ENCODE results near the gene SARS1. TPM values are rescaled to one million over a fixed set of nuclear protein-coding genes. Genes with fewer than 3 reads are reported as not detected.

Gene SARS1
- total RNA-seq, 2 experiments from 2014 or later, result 193 to 195 TPM

- DNase-seq, result no peak
- POLR2A ChIA-PET, result no interaction called here
- no peaks in the 10 kb centered on the region for H3K36me3 Mint-ChIP-seq (ENCODE audit: low read depth)
- no peaks in the 10 kb centered on the region for H3K4me1 Mint-ChIP-seq
- H3K4me3 Mint-ChIP-seq, result no peak overlapping the region
- CTCF ChIA-PET, result no interaction called here
- no peaks in the 10 kb centered on the region for H3K27me3 Mint-ChIP-seq
- no peak overlapping the region for H3K27ac Mint-ChIP-seq
- no peaks in the 10 kb centered on the region for H3K9me3 Mint-ChIP-seq
Measured at GRCh38 chr1:109185357-109185756, 28.4 kb upstream of the SARS1 start.

- CTCF ChIA-PET, result no interaction called here
- no peaks in the 10 kb centered on the region for H3K9me3 Mint-ChIP-seq
- H3K27me3 Mint-ChIP-seq, result no peaks in the 10 kb centered on the region
- no peak for DNase-seq
- POLR2A ChIA-PET, result no interaction called here
- H3K36me3 Mint-ChIP-seq (ENCODE audit: low read depth), result no peaks in the 10 kb centered on the region
- no peak overlapping the region for H3K4me3 Mint-ChIP-seq
- no peaks in the 10 kb centered on the region for H3K4me1 Mint-ChIP-seq
- H3K27ac Mint-ChIP-seq, result no peak overlapping the region
Measured at GRCh38 chr1:109185990-109186732, 27.6 kb upstream of the SARS1 start.

GRCh38 chr1:109186733-109187086 is 27.0 kb upstream of the SARS1 start:
- Mint-ChIP-seq H3K4me3 (no peak overlapping the region), H3K36me3 (ENCODE audit: low read depth) (no peaks in the 10 kb centered on the region), H3K27ac (no peak overlapping the region), H3K4me1 (no peaks in the 10 kb centered on the region), H3K27me3 (no peaks in the 10 kb centered on the region), H3K9me3 (no peaks in the 10 kb centered on the region)
- no peak for DNase-seq
- CTCF ChIA-PET, result no interaction called here
- POLR2A ChIA-PET, result no interaction called here

- Mint-ChIP-seq H3K9me3 (no peaks in the 10 kb centered on the region), H3K27me3 (no peaks in the 10 kb centered on the region), H3K4me1 (no peaks in the 10 kb centered on the region), H3K4me3 (no peak overlapping the region), H3K36me3 (ENCODE audit: low read depth) (no peaks in the 10 kb centered on the region), H3K27ac (no peak overlapping the region)
- no peak for DNase-seq
- ChIA-PET CTCF (interaction anchor here (0.5 kb wide), 1 partner anchor 342 kb away, joined by 3 read pairs; no protein-coding TSS in a partner anchor), POLR2A (no interaction called here)
Measured at GRCh38 chr1:109187127-109187526, 26.6 kb upstream of the SARS1 start.

GRCh38 chr1:109188200-109188599 is 25.5 kb upstream of the SARS1 start:
- H3K27ac Mint-ChIP-seq, result no peak overlapping the region
- ChIA-PET POLR2A (no interaction called here), CTCF (no interaction called here)
- H3K36me3 Mint-ChIP-seq (ENCODE audit: low read depth), result no peaks in the 10 kb centered on the region
- no peaks in the 10 kb centered on the region for H3K27me3 Mint-ChIP-seq
- no peak for DNase-seq
- H3K4me1 Mint-ChIP-seq, result no peaks in the 10 kb centered on the region
- no peaks in the 10 kb centered on the region for H3K9me3 Mint-ChIP-seq
- H3K4me3 Mint-ChIP-seq, result no peak overlapping the region

- H3K4me3 Mint-ChIP-seq, result no peak overlapping the region
- CTCF ChIA-PET, result no interaction called here
- POLR2A ChIA-PET, result no interaction called here
- H3K27ac Mint-ChIP-seq, result no peak overlapping the region
- no peaks in the 10 kb centered on the region for H3K36me3 Mint-ChIP-seq (ENCODE audit: low read depth)
- no peaks in the 10 kb centered on the region for H3K9me3 Mint-ChIP-seq
- no peak for DNase-seq
- H3K27me3 Mint-ChIP-seq, result no peaks in the 10 kb centered on the region
- peaks cover 4% of the 10 kb centered on the region for H3K4me1 Mint-ChIP-seq
Measured at GRCh38 chr1:109188781-109189180, 24.9 kb upstream of the SARS1 start.

DNA sequence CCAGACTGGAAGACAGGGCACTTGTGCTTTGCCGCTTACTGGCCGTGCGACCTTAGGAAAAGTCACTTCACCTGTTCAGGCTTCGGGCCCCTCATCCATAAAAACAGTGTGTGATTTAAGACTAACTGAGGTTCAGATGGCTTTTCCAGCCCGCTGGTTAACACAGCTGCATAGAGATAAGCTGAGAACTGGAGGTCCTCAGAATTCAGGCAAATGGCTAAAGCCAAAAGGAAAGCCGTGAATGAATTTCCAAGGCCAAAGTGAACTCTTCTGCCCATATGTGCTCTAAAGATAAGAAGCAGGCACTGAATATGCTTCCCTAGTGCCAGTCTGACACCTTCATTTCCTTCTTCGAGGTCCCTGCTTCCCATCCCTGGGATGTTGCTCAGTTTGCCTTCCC is 23.5 kb upstream of the SARS1 start:
- Mint-ChIP-seq H3K27me3 (no peaks in the 10 kb centered on the region), H3K4me1 (peaks cover 4% of the 10 kb centered on the region)
- CTCF ChIA-PET, result no interaction called here

GRCh38 chr1:109191377-109191776 is 22.3 kb upstream of the SARS1 start:
- ChIA-PET CTCF (interaction anchor here (1.0 to 1.7 kb wide), 3 partner anchors 16 to 78 kb away, joined by 3 to 4 read pairs (median 3); a partner anchor contains a TSS), POLR2A (no interaction called here)
- H3K9me3 Mint-ChIP-seq, result no peaks in the 10 kb centered on the region

More for the DNA sequence above, 23.5 kb upstream of the SARS1 start:
- no peak for DNase-seq
- POLR2A ChIA-PET, result no interaction called here
- H3K9me3 Mint-ChIP-seq, result no peaks in the 10 kb centered on the region
- no peak overlapping the region for H3K27ac Mint-ChIP-seq
- no peak overlapping the region for H3K4me3 Mint-ChIP-seq
- H3K36me3 Mint-ChIP-seq (ENCODE audit: low read depth), result no peaks in the 10 kb centered on the region

GRCh38 chr1:109191891-109192290 is 21.8 kb upstream of the SARS1 start:
- no peaks in the 10 kb centered on the region for H3K9me3 Mint-ChIP-seq
- no peak overlapping the region for H3K27ac Mint-ChIP-seq
- peaks cover 4% of the 10 kb centered on the region for H3K4me1 Mint-ChIP-seq
- no peaks in the 10 kb centered on the region for H3K27me3 Mint-ChIP-seq
- ChIA-PET POLR2A (no interaction called here), CTCF (interaction anchor here (1.0 to 1.7 kb wide), 3 partner anchors 15 to 79 kb away, joined by 3 to 4 read pairs (median 3); a partner anchor contains a TSS)
- no peak for DNase-seq
- H3K4me3 Mint-ChIP-seq, result no peak overlapping the region
- no peaks in the 10 kb centered on the region for H3K36me3 Mint-ChIP-seq (ENCODE audit: low read depth)

More at GRCh38 chr1:109191377-109191776, 22.3 kb upstream of the SARS1 start:
- no peak for DNase-seq
- H3K4me3 Mint-ChIP-seq, result no peak overlapping the region
- no peaks in the 10 kb centered on the region for H3K36me3 Mint-ChIP-seq (ENCODE audit: low read depth)
- H3K27ac Mint-ChIP-seq, result no peak overlapping the region
- no peaks in the 10 kb centered on the region for H3K27me3 Mint-ChIP-seq
- H3K4me1 Mint-ChIP-seq, result peaks cover 4% of the 10 kb centered on the region

GRCh38 chr1:109192433-109192832 is 21.3 kb upstream of the SARS1 start:
- no peak for DNase-seq
- Mint-ChIP-seq H3K36me3 (ENCODE audit: low read depth) (no peaks in the 10 kb centered on the region), H3K27me3 (no peaks in the 10 kb centered on the region), H3K4me3 (no peak overlapping the region), H3K27ac (no peak overlapping the region), H3K9me3 (no peaks in the 10 kb centered on the region), H3K4me1 (peaks cover 7% of the 10 kb centered on the region)
- CTCF ChIA-PET, result interaction anchor here (1.7 kb wide), 1 partner anchor 15 kb away, joined by 4 read pairs; no protein-coding TSS in a partner anchor
- POLR2A ChIA-PET, result no interaction called here

GRCh38 chr1:109193653-109194590 is 19.8 kb upstream of the SARS1 start:
- Mint-ChIP-seq H3K4me1 (peaks cover 11% of the 10 kb centered on the region), H3K27me3 (no peaks in the 10 kb centered on the region), H3K36me3 (ENCODE audit: low read depth) (no peaks in the 10 kb centered on the region), H3K9me3 (no peaks in the 10 kb centered on the region), H3K27ac (no peak overlapping the region), H3K4me3 (no peak overlapping the region)
- ChIA-PET CTCF (interaction anchor here (0.8 to 2.2 kb wide), 10 partner anchors 9 to 339 kb away, joined by 3 to 12 read pairs (median 4); partner anchors contain the start of gene SARS1), POLR2A (no interaction called here)
- peak; percentile 68 for DNase-seq

DNA sequence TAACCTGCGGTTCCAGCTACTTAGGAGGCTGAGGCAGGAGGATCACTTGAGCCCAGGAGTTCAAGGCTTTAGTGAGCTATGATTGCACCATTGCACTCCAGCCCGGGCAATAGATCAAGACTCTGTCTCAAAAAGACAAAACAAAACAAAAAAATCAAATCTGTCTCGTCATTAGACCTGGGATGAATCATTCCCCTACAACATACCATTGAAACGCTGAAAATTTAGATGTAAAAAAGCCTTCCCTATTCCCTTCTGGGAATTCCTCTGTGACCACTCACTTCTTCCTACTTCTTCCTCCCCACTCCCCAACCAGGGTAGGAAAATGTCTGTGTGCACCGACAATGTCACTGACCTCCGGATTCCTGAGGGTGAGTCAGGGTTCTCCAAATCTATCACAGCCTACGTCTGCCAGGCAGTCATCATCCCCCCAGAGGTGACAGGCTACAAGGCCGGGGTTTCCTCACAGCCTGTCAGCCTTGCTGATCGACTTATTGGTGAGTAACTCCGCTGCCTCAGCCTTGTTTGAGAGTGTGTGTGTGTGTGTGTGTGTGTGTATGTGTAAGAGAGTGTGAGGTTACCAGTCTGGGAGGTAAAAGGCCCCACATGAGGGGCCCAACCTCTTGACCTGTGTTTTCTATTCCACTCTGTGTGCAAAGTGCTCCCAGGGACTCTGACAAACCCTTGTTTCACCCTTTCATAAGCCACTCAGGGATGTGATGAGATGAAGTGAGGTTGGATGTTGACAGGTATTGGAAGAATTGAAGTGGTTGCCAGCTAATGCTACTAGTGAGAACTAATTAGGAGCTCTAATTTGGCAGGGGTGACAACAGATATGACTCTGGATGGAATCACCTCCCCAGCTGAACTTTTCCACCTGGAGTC is 16.3 kb upstream of the SARS1 start:
- Mint-ChIP-seq H3K27ac (no peak overlapping the region), H3K4me3 (no peak overlapping the region), H3K36me3 (ENCODE audit: low read depth) (no peaks in the 10 kb centered on the region), H3K27me3 (no peaks in the 10 kb centered on the region), H3K9me3 (no peaks in the 10 kb centered on the region), H3K4me1 (peaks cover 24% of the 10 kb centered on the region)
- ChIA-PET CTCF (interaction anchor here (0.7 to 0.8 kb wide), 2 partner anchors 97 to 247 kb away, joined by 3 to 4 read pairs; no protein-coding TSS in a partner anchor), POLR2A (interaction anchor here (1.3 to 2.2 kb wide), 2 partner anchors 9 to 26 kb away, joined by 3 to 6 read pairs; no protein-coding TSS in a partner anchor)
- no peak for DNase-seq
